Fibroblast of villous mesenchyme (primary cell): ENCODE results near the gene SLC34A2. TPM values are rescaled to one million over a fixed set of nuclear protein-coding genes. Genes with fewer than 3 reads are reported as not detected.

Experiments
- DNase-seq: peaks from one replicate; pipeline ENCODE4 v3.0.0-alpha.2; 2010; ENCODE audit warnings: low read depth
- H3K4me3 ChIP-seq: 2 replicates; pipeline ENCODE4 v1.5.1; 2011; ENCODE audit warnings: low read depth, mild to moderate bottlenecking, low read length
- total RNA-seq: library from RNA; depleted of rRNA; stranded (reverse); fragments of >200 nt; gene quantifications from 2 replicates; pipeline ENCODE4 v1.2.3, GENCODE V29; 2012
- TF ChIP-seq, protein P1 (sequence below): IDR thresholded peaks from 2 replicates; pipeline ENCODE4 v1.5.1; 2012; ENCODE audit warnings: low read depth, mild to moderate bottlenecking, low read length; ENCODE audit not compliant: insufficient read depth

SLC34A2 gene
- total RNA-seq, 1 donor: not detected

DNA sequence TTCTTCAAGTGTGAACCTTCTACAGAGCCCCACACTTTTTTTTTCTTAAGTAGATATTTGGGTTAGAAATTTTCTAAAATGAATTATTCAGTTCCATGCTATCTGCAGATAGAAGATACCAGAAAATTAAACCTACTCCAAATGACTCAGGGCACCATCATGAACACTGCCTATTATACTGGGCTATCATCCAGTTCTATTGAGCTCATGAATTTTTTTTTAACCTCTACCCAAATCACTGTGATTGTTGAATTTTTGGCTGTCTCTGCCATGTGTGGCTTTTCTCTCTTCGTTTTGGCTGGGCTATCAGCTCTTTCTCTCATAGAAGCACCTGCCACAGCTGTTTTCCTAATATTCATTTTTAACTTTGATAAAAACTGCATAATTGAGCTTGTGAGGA, 31.0 kb upstream of the SLC34A2 start:
- TF ChIP-seq, protein P1, sequence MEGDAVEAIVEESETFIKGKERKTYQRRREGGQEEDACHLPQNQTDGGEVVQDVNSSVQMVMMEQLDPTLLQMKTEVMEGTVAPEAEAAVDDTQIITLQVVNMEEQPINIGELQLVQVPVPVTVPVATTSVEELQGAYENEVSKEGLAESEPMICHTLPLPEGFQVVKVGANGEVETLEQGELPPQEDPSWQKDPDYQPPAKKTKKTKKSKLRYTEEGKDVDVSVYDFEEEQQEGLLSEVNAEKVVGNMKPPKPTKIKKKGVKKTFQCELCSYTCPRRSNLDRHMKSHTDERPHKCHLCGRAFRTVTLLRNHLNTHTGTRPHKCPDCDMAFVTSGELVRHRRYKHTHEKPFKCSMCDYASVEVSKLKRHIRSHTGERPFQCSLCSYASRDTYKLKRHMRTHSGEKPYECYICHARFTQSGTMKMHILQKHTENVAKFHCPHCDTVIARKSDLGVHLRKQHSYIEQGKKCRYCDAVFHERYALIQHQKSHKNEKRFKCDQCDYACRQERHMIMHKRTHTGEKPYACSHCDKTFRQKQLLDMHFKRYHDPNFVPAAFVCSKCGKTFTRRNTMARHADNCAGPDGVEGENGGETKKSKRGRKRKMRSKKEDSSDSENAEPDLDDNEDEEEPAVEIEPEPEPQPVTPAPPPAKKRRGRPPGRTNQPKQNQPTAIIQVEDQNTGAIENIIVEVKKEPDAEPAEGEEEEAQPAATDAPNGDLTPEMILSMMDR: no peak
- DNase-seq: no peak
- H3K4me3 ChIP-seq: no peak overlapping the region

DNA sequence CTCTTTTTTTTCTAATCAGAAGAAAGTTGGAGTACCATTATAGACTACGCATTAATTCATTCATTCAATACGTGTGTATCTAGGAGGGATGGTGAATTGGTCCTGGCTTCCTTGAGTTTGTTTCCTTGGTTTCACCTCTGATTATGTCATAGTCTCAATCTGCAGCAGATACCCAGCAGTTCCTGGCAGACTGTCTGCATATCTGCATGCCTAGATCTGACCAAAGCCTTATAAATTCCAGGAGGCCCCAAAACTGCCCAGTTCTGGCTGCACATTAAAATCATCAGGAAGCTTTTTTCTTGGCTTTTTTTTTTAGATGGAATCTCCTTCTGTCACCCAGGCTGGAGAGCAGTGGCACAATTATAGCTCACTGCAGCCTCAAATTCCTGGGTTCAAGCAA, 27.2 kb upstream of the SLC34A2 start:
- TF ChIP-seq, protein P1: no peak
- H3K4me3 ChIP-seq: no peak overlapping the region
- DNase-seq: no peak

GRCh38 chr4:25632135-25632534, 23.5 kb upstream of the SLC34A2 start:
- TF ChIP-seq, protein P1: no peak
- DNase-seq: no peak
- H3K4me3 ChIP-seq: no peak overlapping the region

DNA sequence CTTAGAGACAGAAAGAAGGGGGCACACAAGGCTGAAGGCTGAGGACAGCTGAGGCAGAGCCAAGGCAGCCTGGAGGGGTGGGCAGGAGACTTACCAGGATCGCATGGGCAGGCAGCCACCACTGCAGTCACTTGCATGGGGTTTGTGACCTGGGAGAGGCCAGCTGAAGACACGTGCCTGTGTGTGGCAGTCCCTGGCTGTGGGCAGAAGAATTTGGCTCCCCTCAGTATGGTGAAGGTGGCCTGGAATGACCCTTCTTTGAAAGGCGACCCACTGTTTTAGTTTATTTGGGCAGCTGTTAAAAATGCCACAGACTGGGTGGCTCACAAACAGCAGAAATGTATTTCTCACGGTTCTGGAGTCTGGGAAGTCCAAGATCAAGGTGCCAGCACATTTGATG, 22.1 kb upstream of the SLC34A2 start:
- H3K4me3 ChIP-seq: no peak overlapping the region
- DNase-seq: no peak
- TF ChIP-seq, protein P1: no peak

DNA sequence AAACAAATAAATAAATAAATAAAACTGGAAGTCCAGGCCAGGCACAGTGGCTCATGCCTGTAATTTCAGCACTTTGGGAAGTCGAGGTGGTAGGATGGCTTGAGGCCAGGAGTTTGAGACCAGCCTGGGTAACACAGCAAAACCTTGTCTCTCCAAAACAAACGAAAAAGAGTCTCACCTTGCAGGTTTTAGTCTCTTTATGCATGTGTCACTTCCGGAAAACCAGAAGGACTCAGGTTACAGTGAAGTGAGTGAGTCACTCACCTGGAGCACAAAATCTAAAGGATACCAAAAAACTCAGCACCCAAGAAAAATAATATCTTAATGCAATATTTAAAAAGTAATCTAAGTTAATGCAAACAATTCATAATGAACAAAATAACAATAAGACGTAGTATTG, 20.1 kb upstream of the SLC34A2 start:
- TF ChIP-seq, protein P1: no peak
- DNase-seq: no peak
- H3K4me3 ChIP-seq: no peak overlapping the region

GRCh38 chr4:25637581-25638220, 17.9 kb upstream of the SLC34A2 start:
- no peak overlapping the region for H3K4me3 ChIP-seq
- TF ChIP-seq, protein P1: no peak
- no peak for DNase-seq

GRCh38 chr4:25638221-25638601, 17.4 kb upstream of the SLC34A2 start:
- no peak overlapping the region for H3K4me3 ChIP-seq
- TF ChIP-seq, protein P1: no peak
- DNase-seq: no peak
